ENCODE data around the gene RUVBL1.

The RUVBL1 gene

GRCh38 chr3:128131897-128132646, 8.5 kb upstream of the RUVBL1 start:
- DNase-seq, result no peak

- DNase-seq, result no peak
These were observed 4.6 kb upstream of the RUVBL1 start for GRCh38 chr3:128128251-128128650.

- DNase-seq, result no peak
These were observed 3.6 kb upstream of the RUVBL1 start for GRCh38 chr3:128127236-128127635.

GRCh38 chr3:128123156-128123537, 465 bp downstream of the RUVBL1 start:
- no peak for DNase-seq

GRCh38 chr3:128122013-128122412, 1.6 kb downstream of the RUVBL1 start:
- no peak for DNase-seq

GRCh38 chr3:128113817-128114794, 9.5 kb downstream of the RUVBL1 start:
- no peak for DNase-seq

- peak; percentile 23 to 30 for DNase-seq
These were observed 11.1 kb downstream of the RUVBL1 start for GRCh38 chr3:128112357-128112968.

- no peak for DNase-seq
These were observed 12.5 kb downstream of the RUVBL1 start for GRCh38 chr3:128111147-128111546.

- no peak for DNase-seq
These were observed 15.8 kb downstream of the RUVBL1 start for GRCh38 chr3:128107834-128108233.

GRCh38 chr3:128103136-128103676, 20.4 kb downstream of the RUVBL1 start:
- no peak for DNase-seq

- DNase-seq, result no peak
These were observed 23.0 kb downstream of the RUVBL1 start for GRCh38 chr3:128100638-128101037.

- DNase-seq, result no peak
These were observed 23.5 kb downstream of the RUVBL1 start for GRCh38 chr3:128100161-128100560.

GRCh38 chr3:128098234-128098633, 25.4 kb downstream of the RUVBL1 start:
- DNase-seq, result no peak

GRCh38 chr3:128095222-128095703, 28.3 kb downstream of the RUVBL1 start:
- DNase-seq, result peak; percentile 73

GRCh38 chr3:128094295-128095151, 29.1 kb downstream of the RUVBL1 start:
- DNase-seq, result no peak

GRCh38 chr3:128091586-128091985, 32.0 kb downstream of the RUVBL1 start:
- DNase-seq, result no peak

GRCh38 chr3:128089135-128089534, 34.5 kb downstream of the RUVBL1 start:
- DNase-seq, result no peak

- DNase-seq, result no peak
These were observed 39.0 kb downstream of the RUVBL1 start for GRCh38 chr3:128084675-128085021.

- no peak for DNase-seq
These were observed 39.5 kb downstream of the RUVBL1 start for GRCh38 chr3:128083980-128084674.

- DNase-seq, result no peak
These were observed 40.2 kb downstream of the RUVBL1 start for GRCh38 chr3:128083396-128083795.

- DNase-seq, result no peak
These were observed 41.1 kb downstream of the RUVBL1 start for GRCh38 chr3:128082546-128082945.
